ENCODE results near the gene MEI1.

MEI1 gene

GRCh38 chr22:41845380-41846267 lies 146.3 kb downstream of the MEI1 start:
- no peak for DNase-seq

- no peak for DNase-seq
Measured at GRCh38 chr22:41846268-41846987, 147.1 kb downstream of the MEI1 start.

GRCh38 chr22:41847300-41847699 lies 148.0 kb downstream of the MEI1 start:
- no peak for DNase-seq

- DNase-seq: no peak
Measured at GRCh38 chr22:41848468-41848867, 149.2 kb downstream of the MEI1 start.

Data from NCI-H2107 (cell line).